Ishikawa (cell line): ENCODE measurements around the gene KLHL26.

Experiments
- CEBPB ChIP-seq: IDR thresholded peaks from 2 replicates; pipeline ENCODE4 v1.6.1; 2012
- CREB1 ChIP-seq: IDR thresholded peaks from 2 replicates; pipeline ENCODE4 v1.6.1; 2012; ENCODE audit warnings: low read depth
- EGR1 ChIP-seq: IDR thresholded peaks from 2 replicates; pipeline ENCODE4 v1.6.1; 2012
- EP300 ChIP-seq: IDR thresholded peaks from 2 replicates; pipeline ENCODE4 v1.6.1; 2012; ENCODE audit warnings: borderline replicate concordance
- FOXM1 ChIP-seq: IDR thresholded peaks from 2 replicates; pipeline ENCODE4 v1.6.1; 2012; ENCODE audit warnings: low read depth, borderline replicate concordance
- MAX ChIP-seq: IDR thresholded peaks from 2 replicates; pipeline ENCODE4 v1.6.1; 2012
- NFIC ChIP-seq: IDR thresholded peaks from 2 replicates; pipeline ENCODE4 v1.6.1; 2012
- RAD21 ChIP-seq: IDR thresholded peaks from 2 replicates; pipeline ENCODE4 v1.6.1; 2012; ENCODE audit warnings: low read depth
- REST ChIP-seq: IDR thresholded peaks from 2 replicates; pipeline ENCODE4 v1.6.1; 2012; ENCODE audit warnings: low read depth, mild to moderate bottlenecking
- TAF1 ChIP-seq: IDR thresholded peaks from 2 replicates; pipeline ENCODE4 v1.6.1; 2012; ENCODE audit warnings: low read depth, mild to moderate bottlenecking
- TCF12 ChIP-seq: IDR thresholded peaks from 2 replicates; pipeline ENCODE4 v1.6.1; 2012; ENCODE audit warnings: low read depth
- TEAD4 ChIP-seq: IDR thresholded peaks from 2 replicates; pipeline ENCODE4 v1.6.1; 2012
- USF1 ChIP-seq: IDR thresholded peaks from 2 replicates; pipeline ENCODE4 v1.6.1; 2012
- YY1 ChIP-seq: IDR thresholded peaks from 2 replicates; pipeline ENCODE4 v1.6.1; 2012; ENCODE audit warnings: low read depth
- ZBTB7A ChIP-seq: IDR thresholded peaks from 2 replicates; pipeline ENCODE4 v1.6.1; 2012; ENCODE audit warnings: low read depth

Gene KLHL26

GRCh38 chr19:18713550-18714117 is 76.8 kb downstream of the KLHL26 start:
- TF ChIP-seq TCF12 (no peak), YY1 (no peak), TEAD4 (no peak), FOXM1 (no peak), CREB1 (no peak), EGR1 (no peak), REST (no peak), USF1 (no peak), TAF1 (no peak), RAD21 (no peak), NFIC (no peak), CEBPB (no peak), EP300 (no peak), ZBTB7A (no peak), MAX (no peak)

GRCh38 chr19:18715416-18715815 is 78.6 kb downstream of the KLHL26 start:
- no peak for TF ChIP-seq ZBTB7A

- TF ChIP-seq REST, result no peak
- no peak for TF ChIP-seq NFIC
- no peak for TF ChIP-seq TEAD4
- TF ChIP-seq EP300, result no peak
- no peak for TF ChIP-seq TAF1
- no peak for TF ChIP-seq ZBTB7A
- no peak for TF ChIP-seq TCF12
- TF ChIP-seq RAD21, result no peak
- TF ChIP-seq EGR1, result no peak
- no peak for TF ChIP-seq CEBPB
- TF ChIP-seq MAX, result no peak
- TF ChIP-seq FOXM1, result no peak
- TF ChIP-seq YY1, result no peak
- TF ChIP-seq CREB1, result no peak
- TF ChIP-seq USF1, result no peak
These were observed 80.0 kb downstream of the KLHL26 start for GRCh38 chr19:18716857-18717256.

GRCh38 chr19:18717601-18718000 is 80.8 kb downstream of the KLHL26 start:
- no peak for TF ChIP-seq NFIC
- TF ChIP-seq MAX, result no peak
- TF ChIP-seq TCF12, result no peak
- TF ChIP-seq REST, result no peak
- TF ChIP-seq ZBTB7A, result no peak
- no peak for TF ChIP-seq EP300
- TF ChIP-seq TAF1, result no peak
- no peak for TF ChIP-seq FOXM1
- no peak for TF ChIP-seq USF1
- no peak for TF ChIP-seq TEAD4
- TF ChIP-seq EGR1, result no peak
- no peak for TF ChIP-seq CREB1
- no peak for TF ChIP-seq RAD21
- no peak for TF ChIP-seq YY1
- TF ChIP-seq CEBPB, result no peak
